PFSK-1 (cell line): Measurements from ENCODE around the gene OR4K17.

Source experiments
- FOXP2 ChIP-seq: optimal IDR thresholded peaks from 2 replicates; pipeline ENCODE3; 2011; ENCODE audit warnings: borderline replicate concordance, control low read depth, inconsistent platforms; ENCODE audit not compliant: insufficient read depth; ENCODE audit errors: extremely low read length, extremely low read depth
- POLR2AphosphoS5 ChIP-seq: IDR thresholded peaks from 2 replicates; pipeline ENCODE4 v1.6.1; 2012; ENCODE audit warnings: low read depth, mild to moderate bottlenecking, control low read depth, low read length, moderate library complexity
- SIN3A ChIP-seq: IDR thresholded peaks from 2 replicates; pipeline ENCODE4 v1.6.1; 2012; ENCODE audit warnings: mild to moderate bottlenecking, low read length, moderate library complexity, borderline replicate concordance; ENCODE audit not compliant: insufficient read depth
- TAF1 ChIP-seq: IDR thresholded peaks from 2 replicates; pipeline ENCODE4 v1.6.1; 2012; ENCODE audit warnings: low read length, control low read depth, borderline replicate concordance; ENCODE audit not compliant: insufficient read depth
- TF ChIP-seq, protein P1 (sequence below), 2 experiments: IDR thresholded peaks; 2 replicates each; pipeline versions ENCODE4 v1.6.1 to v1.8.0; 2011 to 2012; ENCODE audit warnings: low read depth in 2 of 2, low read length in 2 of 2, control low read depth in 1 of 2, inconsistent platforms in 1 of 2, mild to moderate bottlenecking in 1 of 2, moderate library complexity in 1 of 2; ENCODE audit not compliant: insufficient read depth in 1 of 2

OR4K17 gene

DNA sequence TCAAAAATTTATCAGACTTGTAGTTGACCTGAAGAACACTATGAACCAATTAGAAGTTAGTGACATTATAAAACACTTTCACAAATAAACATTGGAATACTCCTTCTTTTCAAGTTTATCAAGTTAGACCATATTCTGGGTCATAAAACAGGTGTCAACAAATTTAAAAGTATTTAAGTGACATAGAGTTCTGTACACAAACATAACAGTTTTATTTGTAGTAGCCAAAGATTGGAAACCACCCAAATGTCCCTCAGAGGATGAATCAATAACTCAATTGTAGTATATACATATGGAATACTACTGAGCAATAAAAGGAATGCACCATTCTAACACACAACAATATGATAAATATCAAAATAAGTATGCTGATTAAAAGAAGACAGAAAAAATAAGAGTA is 56.6 kb downstream of the OR4K17 start:
- TF ChIP-seq FOXP2 (no peak), SIN3A (no peak), TAF1 (no peak), POLR2AphosphoS5 (no peak)
- TF ChIP-seq, protein P1, sequence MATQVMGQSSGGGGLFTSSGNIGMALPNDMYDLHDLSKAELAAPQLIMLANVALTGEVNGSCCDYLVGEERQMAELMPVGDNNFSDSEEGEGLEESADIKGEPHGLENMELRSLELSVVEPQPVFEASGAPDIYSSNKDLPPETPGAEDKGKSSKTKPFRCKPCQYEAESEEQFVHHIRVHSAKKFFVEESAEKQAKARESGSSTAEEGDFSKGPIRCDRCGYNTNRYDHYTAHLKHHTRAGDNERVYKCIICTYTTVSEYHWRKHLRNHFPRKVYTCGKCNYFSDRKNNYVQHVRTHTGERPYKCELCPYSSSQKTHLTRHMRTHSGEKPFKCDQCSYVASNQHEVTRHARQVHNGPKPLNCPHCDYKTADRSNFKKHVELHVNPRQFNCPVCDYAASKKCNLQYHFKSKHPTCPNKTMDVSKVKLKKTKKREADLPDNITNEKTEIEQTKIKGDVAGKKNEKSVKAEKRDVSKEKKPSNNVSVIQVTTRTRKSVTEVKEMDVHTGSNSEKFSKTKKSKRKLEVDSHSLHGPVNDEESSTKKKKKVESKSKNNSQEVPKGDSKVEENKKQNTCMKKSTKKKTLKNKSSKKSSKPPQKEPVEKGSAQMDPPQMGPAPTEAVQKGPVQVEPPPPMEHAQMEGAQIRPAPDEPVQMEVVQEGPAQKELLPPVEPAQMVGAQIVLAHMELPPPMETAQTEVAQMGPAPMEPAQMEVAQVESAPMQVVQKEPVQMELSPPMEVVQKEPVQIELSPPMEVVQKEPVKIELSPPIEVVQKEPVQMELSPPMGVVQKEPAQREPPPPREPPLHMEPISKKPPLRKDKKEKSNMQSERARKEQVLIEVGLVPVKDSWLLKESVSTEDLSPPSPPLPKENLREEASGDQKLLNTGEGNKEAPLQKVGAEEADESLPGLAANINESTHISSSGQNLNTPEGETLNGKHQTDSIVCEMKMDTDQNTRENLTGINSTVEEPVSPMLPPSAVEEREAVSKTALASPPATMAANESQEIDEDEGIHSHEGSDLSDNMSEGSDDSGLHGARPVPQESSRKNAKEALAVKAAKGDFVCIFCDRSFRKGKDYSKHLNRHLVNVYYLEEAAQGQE (IDR thresholded peaks at IDR 0.05; ENCODE audit: insufficient read depth in 1 of 2, low read depth in 2 of 2, low read length in 2 of 2) = no peak
